HG02610 (cell line): ENCODE results near the gene PUS1.
"Not testable (repeated sequence)": the region's sequence is repeated elsewhere in the genome, so short reads cannot be mapped to it uniquely, and the experiment has no call there.

Source experiments
- ATAC-seq: cut with Tn5 transposase; IDR thresholded peaks from one replicate; pipeline ENCODE4 v1.9.1; 2021; ENCODE audit warnings: mild to moderate bottlenecking, moderate library complexity; ENCODE audit not compliant: unreplicated experiment

PUS1 gene

GRCh38 chr12:131959116-131959515 lies 30.0 kb downstream of the PUS1 start:
- ATAC-seq, result no peak

GRCh38 chr12:131959641-131960589 lies 30.8 kb downstream of the PUS1 start:
- ATAC-seq, result no peak

DNA sequence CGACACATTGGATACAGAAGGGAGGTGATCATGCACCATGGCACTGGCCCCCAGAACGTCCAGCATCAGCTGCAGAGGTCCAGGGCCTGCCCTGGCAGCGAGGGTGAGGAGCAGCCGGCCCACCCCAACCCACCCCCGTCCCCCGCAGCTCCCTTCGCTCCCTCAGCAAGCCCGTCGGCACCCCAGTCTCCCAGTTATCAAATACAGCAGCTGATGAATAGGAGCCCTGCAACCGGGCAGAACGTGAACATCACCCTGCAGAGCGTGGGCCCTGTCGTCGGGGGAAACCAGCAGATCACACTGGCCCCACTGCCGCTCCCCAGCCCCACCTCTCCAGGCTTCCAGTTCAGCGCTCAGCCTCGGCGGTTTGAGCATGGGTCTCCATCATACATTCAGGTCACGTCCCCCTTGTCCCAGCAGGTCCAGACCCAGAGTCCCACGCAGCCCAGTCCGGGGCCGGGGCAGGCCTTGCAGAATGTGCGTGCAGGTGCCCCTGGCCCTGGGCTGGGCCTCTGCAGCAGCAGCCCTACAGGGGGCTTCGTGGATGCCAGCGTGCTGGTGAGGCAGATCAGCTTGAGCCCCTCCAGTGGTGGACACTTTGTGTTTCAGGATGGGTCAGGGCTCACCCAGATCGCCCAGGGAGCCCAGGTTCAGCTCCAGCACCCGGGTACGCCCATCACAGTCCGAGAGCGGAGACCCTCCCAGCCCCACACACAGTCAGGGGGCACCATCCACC lies 31.7 kb downstream of the PUS1 start:
- not testable (repeated sequence) for ATAC-seq

DNA sequence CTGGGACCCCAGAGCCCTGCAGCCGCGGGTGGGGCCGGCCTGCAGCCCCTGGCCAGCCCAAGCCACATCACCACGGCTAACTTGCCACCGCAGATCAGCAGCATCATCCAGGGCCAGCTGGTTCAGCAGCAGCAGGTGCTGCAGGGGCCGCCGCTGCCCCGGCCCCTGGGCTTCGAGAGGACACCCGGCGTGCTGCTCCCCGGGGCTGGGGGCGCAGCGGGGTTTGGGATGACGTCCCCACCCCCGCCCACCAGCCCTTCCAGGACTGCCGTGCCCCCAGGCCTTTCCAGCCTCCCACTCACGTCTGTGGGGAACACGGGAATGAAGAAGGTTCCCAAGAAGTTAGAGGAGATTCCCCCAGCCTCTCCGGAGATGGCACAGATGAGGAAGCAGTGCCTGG lies 32.3 kb downstream of the PUS1 start:
- not testable (repeated sequence) for ATAC-seq

DNA sequence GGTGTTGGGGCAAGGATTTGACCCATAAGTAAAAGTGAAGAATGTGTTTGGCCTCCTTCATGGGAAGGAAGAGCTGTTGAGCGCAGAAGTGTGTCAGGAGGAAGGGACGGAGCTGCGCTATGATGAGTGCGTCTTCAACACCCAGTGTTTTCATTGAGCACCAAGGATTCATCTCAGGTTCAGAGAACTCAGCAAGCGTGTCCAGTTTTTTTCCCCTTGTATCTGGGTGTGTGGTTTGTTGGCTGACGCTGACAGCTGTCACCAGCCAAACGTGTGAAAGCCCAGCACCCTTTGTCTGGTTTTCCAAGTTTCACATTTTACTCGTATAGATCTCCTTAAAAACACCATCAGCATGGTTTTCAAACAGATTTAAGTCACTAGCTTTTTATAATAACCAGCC lies 33.0 kb downstream of the PUS1 start:
- no peak for ATAC-seq

- no peak for ATAC-seq
Measured at GRCh38 chr12:131963381-131963780, 34.3 kb downstream of the PUS1 start.

- ATAC-seq, result no peak
Measured at GRCh38 chr12:131965073-131965472, 36.0 kb downstream of the PUS1 start.

DNA sequence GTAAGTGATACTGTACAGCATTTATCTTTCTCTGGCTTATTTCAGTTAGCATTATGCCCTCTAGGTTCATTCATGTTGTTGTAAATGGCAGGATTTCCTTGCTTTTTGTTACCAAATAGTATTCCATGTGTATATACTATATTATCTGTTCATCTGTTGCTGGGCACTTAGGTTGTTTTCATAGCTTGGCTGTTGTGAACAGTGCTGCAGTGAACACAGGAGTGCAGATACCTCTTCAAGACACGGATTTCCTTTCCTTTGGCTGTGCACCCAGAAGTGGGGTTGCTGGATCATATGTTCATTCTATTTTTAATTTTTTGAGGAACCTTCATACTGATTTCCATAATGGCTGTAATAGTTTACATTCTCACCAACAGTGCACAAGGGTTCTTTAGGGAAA lies 42.1 kb downstream of the PUS1 start:
- ATAC-seq, result no peak

GRCh38 chr12:131975228-131975627 lies 46.2 kb downstream of the PUS1 start:
- ATAC-seq, result no peak

DNA sequence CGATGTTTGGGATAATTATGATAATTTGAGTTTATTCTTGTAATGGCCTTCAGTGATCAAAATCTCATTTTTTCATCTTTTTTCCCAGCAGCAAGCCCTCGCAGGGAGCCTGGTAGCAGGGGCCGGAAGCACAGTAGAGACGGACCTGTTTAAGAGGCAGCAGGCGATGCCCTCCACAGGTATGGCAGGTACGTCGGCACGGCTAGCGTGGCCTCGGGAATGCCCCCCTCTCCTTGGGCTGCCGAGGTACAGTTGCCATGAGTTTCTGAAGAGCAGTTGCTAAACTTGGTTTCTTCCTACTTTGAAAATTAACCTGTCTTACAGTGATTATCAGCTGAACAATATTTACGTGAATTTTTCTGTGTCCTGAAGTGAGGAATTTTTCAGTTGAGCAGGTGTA lies 50.5 kb downstream of the PUS1 start:
- ATAC-seq, result no peak

DNA sequence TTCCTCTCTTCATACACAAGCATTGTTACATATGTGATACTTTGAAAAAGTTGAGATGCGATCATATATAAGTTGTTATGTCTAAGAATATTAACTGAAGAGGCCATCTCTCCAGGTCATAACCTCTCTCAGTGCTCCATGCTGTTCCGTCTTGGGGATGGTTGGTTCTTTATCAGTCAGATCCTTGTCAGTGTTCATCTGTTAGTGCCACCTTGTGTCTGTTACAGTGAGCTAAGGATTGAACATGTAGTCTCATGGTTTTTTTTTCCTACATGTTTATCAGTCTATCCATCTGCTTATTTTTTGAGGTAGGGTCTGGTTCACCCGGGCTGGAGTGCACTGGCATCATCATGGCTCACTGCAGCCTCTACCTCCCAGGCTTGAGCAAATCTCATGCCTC lies 51.2 kb downstream of the PUS1 start:
- no peak for ATAC-seq

DNA sequence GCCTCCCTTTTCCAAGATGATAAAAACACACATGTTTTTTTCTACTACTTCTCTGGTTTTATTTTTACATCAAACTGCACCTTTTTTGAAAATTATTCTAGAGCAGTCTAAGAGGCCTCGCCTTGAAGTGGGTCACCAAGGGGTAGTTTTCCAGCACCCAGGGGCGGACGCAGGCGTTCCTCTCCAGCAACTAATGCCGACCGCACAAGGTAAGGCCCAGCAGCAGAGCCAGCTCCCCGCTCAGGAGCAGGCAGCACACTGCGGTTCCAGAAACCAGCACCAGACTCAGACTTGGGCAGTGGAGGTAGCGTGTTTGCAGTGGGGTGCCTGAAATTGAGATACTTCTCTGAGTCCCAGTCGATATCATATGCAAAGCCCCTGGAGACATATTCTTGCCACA lies 52.3 kb downstream of the PUS1 start:
- ATAC-seq, result no peak

- ATAC-seq, result no peak
Measured at GRCh38 chr12:131982041-131982440, 53.0 kb downstream of the PUS1 start.

- ATAC-seq, result no peak
Measured at GRCh38 chr12:131983026-131983425, 54.0 kb downstream of the PUS1 start.

- ATAC-seq, result no peak
Measured at GRCh38 chr12:131983554-131983953, 54.5 kb downstream of the PUS1 start.

DNA sequence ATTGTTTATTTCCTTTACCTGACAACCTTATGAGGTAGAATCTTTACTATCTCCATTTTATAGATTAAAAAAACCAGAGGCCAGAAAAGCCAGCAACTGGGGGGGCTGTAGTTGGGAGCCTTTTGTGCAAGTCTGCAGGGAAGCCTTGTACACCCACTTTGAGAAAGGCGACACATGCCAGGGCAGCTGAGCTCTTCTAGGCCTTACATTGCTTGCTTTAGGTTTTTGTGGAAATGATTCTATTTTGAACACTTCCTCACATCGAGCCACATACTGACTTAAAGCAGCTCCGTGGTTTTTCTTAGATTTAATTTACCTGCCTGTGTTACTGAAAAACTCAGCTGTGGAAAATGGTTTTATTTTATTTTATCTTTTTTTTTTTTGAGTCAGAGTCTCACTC lies 55.3 kb downstream of the PUS1 start:
- no peak for ATAC-seq

DNA sequence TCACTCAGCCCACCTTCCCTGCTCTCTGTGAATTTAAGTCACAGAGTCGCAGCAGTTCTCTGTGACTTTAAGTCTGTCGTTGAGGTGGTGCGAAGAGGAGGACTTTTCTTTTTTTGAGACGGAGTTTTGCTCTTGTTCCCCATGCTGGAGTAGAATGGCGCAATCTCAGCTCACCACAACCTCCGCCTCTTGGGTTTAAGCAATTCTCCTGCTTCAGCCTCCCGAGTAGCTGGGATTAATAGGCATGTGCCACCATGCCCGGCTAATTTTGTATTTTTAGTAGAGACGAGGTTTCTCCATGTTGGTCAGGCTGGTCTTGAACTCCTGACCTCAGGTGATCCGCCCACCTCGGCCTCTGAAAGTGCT lies 56.4 kb downstream of the PUS1 start:
- ATAC-seq, result not testable (repeated sequence)

GRCh38 chr12:131986361-131986760 lies 57.3 kb downstream of the PUS1 start:
- ATAC-seq, result no peak

DNA sequence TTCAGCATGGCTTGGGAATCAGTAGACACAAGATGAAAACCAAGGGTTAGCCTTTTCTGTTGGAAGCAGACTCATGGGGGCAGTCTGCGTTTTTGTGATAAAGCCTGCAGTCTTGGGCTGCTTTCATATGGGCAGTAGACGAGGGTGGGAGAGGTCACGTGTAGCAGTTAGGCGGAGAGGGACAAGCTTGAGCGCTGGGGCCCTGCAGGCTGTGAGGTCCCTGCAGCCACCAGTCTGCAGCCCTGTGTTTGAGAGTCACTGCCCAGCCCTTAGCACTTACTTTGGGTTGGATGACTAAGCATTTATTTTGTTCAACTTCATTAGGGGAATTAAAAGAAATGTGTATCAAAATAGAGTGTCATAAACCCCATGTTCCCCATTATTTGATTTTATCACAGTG lies 57.8 kb downstream of the PUS1 start:
- no peak for ATAC-seq

GRCh38 chr12:131987552-131987951 lies 58.5 kb downstream of the PUS1 start:
- no peak for ATAC-seq

- ATAC-seq, result no peak
Measured at GRCh38 chr12:131988054-131988796, 59.1 kb downstream of the PUS1 start.
